Astrocyte (in vitro differentiated cells and primary cell): Measurements from ENCODE around the gene ZSCAN10. TPM values are rescaled to one million over a fixed set of nuclear protein-coding genes. Genes with fewer than 3 reads are reported as not detected.
"Not testable (repeated sequence)": the region's sequence is repeated elsewhere in the genome, so short reads cannot be mapped to it uniquely, and the experiment has no call there.

Source experiments
- DNase-seq: peaks from one replicate; pipeline ENCODE4 v3.0.0-alpha.2; 2010; ENCODE audit warnings: low read depth
- FAIRE-seq: peaks from 2 replicates; lab custom pipeline; 2011; peaks lifted over from hg19 to GRCh38; lab: Jason Lieb, UNC
- H2AFZ ChIP-seq: 2 replicates; pipeline ENCODE4 v1.6.0; 2012; ENCODE audit warnings: low read depth, low read length, inconsistent platforms
- H3K27ac ChIP-seq: 2 replicates; pipeline ENCODE4 v1.5.1; 2011; ENCODE audit warnings: low read depth, low read length, inconsistent platforms
- H3K27me3 ChIP-seq: 2 replicates; pipeline ENCODE4 v1.6.0; 2011; ENCODE audit warnings: low read length, inconsistent platforms; ENCODE audit not compliant: insufficient read depth
- H3K36me3 ChIP-seq: 2 replicates; pipeline ENCODE4 v1.5.1; 2011; ENCODE audit warnings: low read length, inconsistent platforms; ENCODE audit not compliant: insufficient read depth
- H3K4me1 ChIP-seq: 2 replicates; pipeline ENCODE4 v1.5.1; 2011; ENCODE audit warnings: low read length, inconsistent platforms; ENCODE audit not compliant: insufficient read depth
- H3K4me2 ChIP-seq: 2 replicates; pipeline ENCODE4 v1.6.0; 2012; ENCODE audit warnings: low read length, inconsistent platforms
- H3K4me3 ChIP-seq: 2 replicates; pipeline ENCODE4 v1.5.1; 2011; ENCODE audit warnings: low read depth, mild to moderate bottlenecking, low read length, inconsistent platforms; ENCODE audit not compliant: insufficient read depth
- H3K79me2 ChIP-seq: 2 replicates; pipeline ENCODE4 v1.6.0; 2012; ENCODE audit warnings: mild to moderate bottlenecking, low read length, inconsistent platforms; ENCODE audit not compliant: insufficient read depth
- H3K9ac ChIP-seq: 2 replicates; pipeline ENCODE4 v1.6.0; 2012; ENCODE audit warnings: mild to moderate bottlenecking, low read length, inconsistent platforms
- H3K9me3 ChIP-seq: 2 replicates; pipeline ENCODE4 v1.5.1; 2012; ENCODE audit warnings: low read depth, mild to moderate bottlenecking, low read length, inconsistent platforms; ENCODE audit not compliant: insufficient read depth
- H4K20me1 ChIP-seq: 2 replicates; pipeline ENCODE4 v1.6.0; 2012; ENCODE audit warnings: low read length, inconsistent platforms; ENCODE audit not compliant: insufficient read depth
- H3K27ac Mint-ChIP-seq: one replicate; pipeline ENCODE4 v1.8.0; 2021; ENCODE audit warnings: mild to moderate bottlenecking, mixed read lengths; ENCODE audit not compliant: unreplicated experiment
- H3K27me3 Mint-ChIP-seq: one replicate; pipeline ENCODE4 v1.8.0; 2021; ENCODE audit warnings: low read depth, mixed read lengths; ENCODE audit not compliant: unreplicated experiment
- H3K36me3 Mint-ChIP-seq: one replicate; pipeline ENCODE4 v1.8.0; 2021; ENCODE audit warnings: low read depth, mixed read lengths; ENCODE audit not compliant: unreplicated experiment
- H3K4me1 Mint-ChIP-seq: one replicate; pipeline ENCODE4 v1.8.0; 2021; ENCODE audit warnings: low read depth, mixed read lengths; ENCODE audit not compliant: unreplicated experiment
- H3K4me3 Mint-ChIP-seq: one replicate; pipeline ENCODE4 v1.8.0; 2021; ENCODE audit warnings: mild to moderate bottlenecking, moderate library complexity, mixed read lengths; ENCODE audit not compliant: unreplicated experiment
- H3K9me3 Mint-ChIP-seq: one replicate; pipeline ENCODE4 v1.8.0; 2021; ENCODE audit warnings: mild to moderate bottlenecking, mixed read lengths; ENCODE audit not compliant: unreplicated experiment
- CTCF ChIP-seq: IDR thresholded peaks from 2 replicates; pipeline ENCODE4 v1.5.1; 2011; ENCODE audit warnings: low read depth, mild to moderate bottlenecking, inconsistent platforms, low read length, moderate library complexity; ENCODE audit not compliant: insufficient read depth
- EZH2 ChIP-seq: IDR thresholded peaks from 2 replicates; pipeline ENCODE4 v1.6.1; 2012; ENCODE audit warnings: mild to moderate bottlenecking, low read length, inconsistent platforms; ENCODE audit not compliant: insufficient read depth
- total RNA-seq: library from RNA; stranded (reverse); gene quantifications from 2 replicates; pipeline ENCODE4 v1.2.1, GENCODE V29; 2021

Gene ZSCAN10
- total RNA-seq, 1 donor from 2014 or later, result 0.25 TPM

GRCh38 chr16:3054965-3055733 is 43.9 kb downstream of the ZSCAN10 start:
- Histone ChIP-seq H3K9me3 (no peaks in the 10 kb centered on the region), H3K4me3 (no peak overlapping the region), H4K20me1 (peaks cover 3% of the 10 kb centered on the region), H3K4me2 (no peak overlapping the region), H3K4me1 (peaks cover 10% of the 10 kb centered on the region), H3K27ac (no peak overlapping the region), H3K27me3 (no peaks in the 10 kb centered on the region), H2AFZ (no peak overlapping the region), H3K9ac (no peak overlapping the region), H3K36me3 (no peaks in the 10 kb centered on the region), H3K79me2 (no peaks in the 10 kb centered on the region)
- no peak for TF ChIP-seq EZH2
- no peak for TF ChIP-seq CTCF
- FAIRE-seq (no peak), DNase-seq (no peak)
- no peak overlapping the region for H3K27ac Mint-ChIP-seq
- H3K36me3 Mint-ChIP-seq, result peaks cover 10% of the 10 kb centered on the region
- no peak overlapping the region for H3K4me3 Mint-ChIP-seq
- peaks cover 3% of the 10 kb centered on the region for H3K9me3 Mint-ChIP-seq
- H3K27me3 Mint-ChIP-seq, result peaks cover 13% of the 10 kb centered on the region
- H3K4me1 Mint-ChIP-seq, result no peaks in the 10 kb centered on the region

- peaks cover 21% of the 10 kb centered on the region for H3K27me3 Mint-ChIP-seq
- not testable (repeated sequence) for H3K27ac Mint-ChIP-seq, H3K27me3 ChIP-seq, H3K9me3 ChIP-seq, H3K27ac ChIP-seq, DNase-seq, H3K36me3 ChIP-seq, H3K9me3 Mint-ChIP-seq, H2AFZ ChIP-seq, H3K4me1 ChIP-seq, H3K4me3 Mint-ChIP-seq, H3K4me3 ChIP-seq, H3K36me3 Mint-ChIP-seq, H3K9ac ChIP-seq, H3K4me2 ChIP-seq, H3K4me1 Mint-ChIP-seq, H4K20me1 ChIP-seq, FAIRE-seq, H3K79me2 ChIP-seq
These were observed 45.8 kb downstream of the ZSCAN10 start for GRCh38 chr16:3053330-3053710.

GRCh38 chr16:3052571-3053329 is 46.3 kb downstream of the ZSCAN10 start:
- not testable (repeated sequence) for H3K4me2 ChIP-seq, H3K9ac ChIP-seq, H3K27ac ChIP-seq, H3K9me3 Mint-ChIP-seq, DNase-seq, H3K4me3 ChIP-seq, H3K27me3 ChIP-seq, FAIRE-seq, H3K4me1 Mint-ChIP-seq, H2AFZ ChIP-seq, H3K36me3 Mint-ChIP-seq, H3K4me1 ChIP-seq, H3K36me3 ChIP-seq, H3K27ac Mint-ChIP-seq, H4K20me1 ChIP-seq, H3K9me3 ChIP-seq, H3K79me2 ChIP-seq, H3K4me3 Mint-ChIP-seq
- peaks cover 25% of the 10 kb centered on the region for H3K27me3 Mint-ChIP-seq
